T-helper 2 cell treated with Interferon-gamma antibody and Interleukin-4, amounts not matched to agents 100 ng/mL and 5 ng/mL, for 36 hours (primary cell): ENCODE measurements around the gene DMRTC1. TPM values are rescaled to one million over a fixed set of nuclear protein-coding genes. Genes with fewer than 3 reads are reported as not detected.
"Not testable (repeated sequence)": the region's sequence is repeated elsewhere in the genome, so short reads cannot be mapped to it uniquely, and the experiment has no call there.

Experiments used
- intact Hi-C: fragments of 100-400 bp; cut with micrococcal nuclease; formaldehyde crosslinking; loops from one replicate; pipeline ENCODE4 v1.15.1; 2023
- total RNA-seq: library from RNA; stranded (reverse); gene quantifications from 2 replicates; pipeline ENCODE4 v1.2.3, GENCODE V29; 2022

DMRTC1 gene
- not detected in 2 replicates for total RNA-seq

- intact Hi-C loops = not testable (repeated sequence)
Observed at GRCh38 chrX:72943819-72944169, at the start of gene DMRTC1. Gene DMRTC1, minus strand, starts transcription at chrX:72943837. Its CDS starts 68,143 bp downstream, at chrX:72875694.

- intact Hi-C loops = not testable (repeated sequence)
Observed at GRCh38 chrX:72980894-72981469, 37.3 kb upstream of the DMRTC1 start.

GRCh38 chrX:72974885-72975284 is 31.2 kb upstream of the DMRTC1 start:
- intact Hi-C loops = not testable (repeated sequence)

GRCh38 chrX:72971859-72972258 is 28.2 kb upstream of the DMRTC1 start:
- intact Hi-C loops = not testable (repeated sequence)

GRCh38 chrX:72959971-72960370 is 16.3 kb upstream of the DMRTC1 start:
- intact Hi-C loops = not testable (repeated sequence)

GRCh38 chrX:72943035-72943818 is 410 bp downstream of the DMRTC1 start:
- intact Hi-C loops = not testable (repeated sequence)

GRCh38 chrX:72942272-72942671 is 1.4 kb downstream of the DMRTC1 start:
- intact Hi-C loops = not testable (repeated sequence)

GRCh38 chrX:72937906-72938305 is 5.7 kb downstream of the DMRTC1 start, which contains the start of gene FAM236A:
Gene FAM236A, plus strand, starts transcription at chrX:72938206. Its CDS starts 57 bp downstream, at chrX:72938263.
- intact Hi-C loops = not testable (repeated sequence)

GRCh38 chrX:72936882-72937455 is 6.7 kb downstream of the DMRTC1 start:
- intact Hi-C loops = not testable (repeated sequence)

GRCh38 chrX:72936455-72936854 is 7.2 kb downstream of the DMRTC1 start:
- intact Hi-C loops = not testable (repeated sequence)

- intact Hi-C loops = not testable (repeated sequence)
Observed at GRCh38 chrX:72932283-72932682, 11.4 kb downstream of the DMRTC1 start.

GRCh38 chrX:72916096-72916495 is 27.5 kb downstream of the DMRTC1 start:
- intact Hi-C loops = not testable (repeated sequence)

GRCh38 chrX:72912315-72912714 is 31.3 kb downstream of the DMRTC1 start, which contains the start of gene FAM236C:
Gene FAM236C, plus strand, starts transcription at chrX:72912615. Its CDS starts 100 bp downstream, at chrX:72912715.
- intact Hi-C loops = not testable (repeated sequence)

- intact Hi-C loops = not testable (repeated sequence)
Observed at GRCh38 chrX:72889740-72890139, 53.9 kb downstream of the DMRTC1 start.

- intact Hi-C loops = not testable (repeated sequence)
Observed at GRCh38 chrX:72882898-72883297, 60.7 kb downstream of the DMRTC1 start.

- intact Hi-C loops = not testable (repeated sequence)
Observed at GRCh38 chrX:72837532-72837931, 106.1 kb downstream of the DMRTC1 start.

- intact Hi-C loops = not testable (repeated sequence)
Observed at GRCh38 chrX:72830701-72831100, 112.9 kb downstream of the DMRTC1 start.

Other genes starting within 250 kb of the DMRTC1 start
- 3.0 and 3.3 TPM in 2 replicates for gene PHKA1, start 229.5 kb downstream of the DMRTC1 start, total RNA-seq
- not detected in 2 replicates for gene DMRTC1B, start 166.9 kb downstream of the DMRTC1 start, total RNA-seq
- not detected in 2 replicates for gene FAM236B, start 161.2 kb downstream of the DMRTC1 start, total RNA-seq
- not detected in 2 replicates for gene FAM236D, start 135.6 kb downstream of the DMRTC1 start, total RNA-seq
- gene FAM236C, start 31.2 kb downstream of the DMRTC1 start, total RNA-seq = not detected in 2 replicates
- gene FAM236A, start 5.6 kb downstream of the DMRTC1 start, total RNA-seq = not detected in 2 replicates
- gene PABPC1L2B, start 59.1 kb upstream of the DMRTC1 start, total RNA-seq = not detected in 2 replicates
- gene PABPC1L2A, start 135.7 kb upstream of the DMRTC1 start, total RNA-seq = not detected in 2 replicates